ENCODE data around the gene TBC1D26. TPM values are rescaled to one million over a fixed set of nuclear protein-coding genes. Genes with fewer than 3 reads are reported as not detected.
"Not testable (repeated sequence)": the region's sequence is repeated elsewhere in the genome, so short reads cannot be mapped to it uniquely, and the experiment has no call there.

Gene TBC1D26
- under 1 TPM in 1 of 3 donors, not detected in 2; 0.05 TPM for polyA plus RNA-seq

- H3K27ac ChIP-seq (ENCODE audit: low read depth, low read length), result not testable (repeated sequence)
- 81 to 84% (median 81%) methylated on average over 8 of the region's 10 CpGs for WGBS, 3 donors
These were observed at the start of gene TBC1D26 for GRCh38 chr17:15731900-15732299. TBC1D26 (plus strand) TSS chr17:15732283; CDS start chr17:15735349, 3,066 bp downstream.

GRCh38 chr17:15683135-15683534 is 48.9 kb upstream of the TBC1D26 start:
- 90 to 97% (median 90%) methylated on average over 3 of the region's 3 CpGs for WGBS, 3 donors
- H3K27ac ChIP-seq (ENCODE audit: low read depth, low read length), result not testable (repeated sequence)

GRCh38 chr17:15683824-15684478 is 48.1 kb upstream of the TBC1D26 start, which contains the start of gene TRIM16:
TRIM16 (minus strand) TSS chr17:15684311; CDS start chr17:15651609, 32,702 bp downstream.
- not testable (repeated sequence) for H3K27ac ChIP-seq (ENCODE audit: low read depth, low read length)
- WGBS, 3 donors, result 1 to 2% (median 2%) methylated on average over 28 to 35 of the region's 35 CpGs

- 83 to 94% (median 89%) methylated on average over 1 of the region's 1 CpG for WGBS, 3 donors
- H3K27ac ChIP-seq (ENCODE audit: low read depth, low read length), result not testable (repeated sequence)
These were observed 44.6 kb upstream of the TBC1D26 start for GRCh38 chr17:15687494-15687893.

GRCh38 chr17:15698967-15699366 is 33.1 kb upstream of the TBC1D26 start:
- H3K27ac ChIP-seq (ENCODE audit: low read depth, low read length), result not testable (repeated sequence)
- 0 to 21% methylated on average over 1 of the region's 3 CpGs; no CpG with 5 or more reads in 1 of the 3 donors for WGBS, 3 donors

DNA sequence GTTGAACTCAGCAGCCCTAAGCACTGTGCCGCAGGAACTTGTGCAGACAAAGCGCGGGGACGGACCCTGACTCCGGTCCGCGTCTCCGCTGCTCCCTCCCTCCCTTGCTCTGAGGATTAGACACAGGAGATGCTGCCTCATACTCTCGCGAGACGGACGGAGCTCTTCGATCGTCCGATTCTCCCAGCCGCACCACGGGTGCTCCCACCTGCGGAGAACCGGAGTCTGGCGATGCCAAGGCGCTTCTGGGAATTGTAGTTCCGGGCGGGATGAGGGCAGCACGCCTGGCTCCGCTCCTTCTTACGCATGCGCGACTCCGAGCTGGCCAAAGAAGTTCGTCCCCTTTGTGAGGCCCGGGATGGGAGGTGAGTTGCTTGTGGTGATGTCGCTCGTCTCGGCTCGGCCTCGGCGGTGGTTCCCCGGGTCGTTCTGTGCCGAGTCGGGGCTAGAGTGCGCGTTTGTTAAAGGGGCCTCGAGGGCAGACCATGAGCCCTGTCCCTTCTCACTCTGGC is 32.6 kb upstream of the TBC1D26 start, which contains the start of gene ZNF286A:
ZNF286A (plus strand) TSS at position 340 of the 512 bp plus-strand sequence. CDS start 578 bp downstream, outside the sequence.
- 0% methylated on average over 44 of the region's 44 CpGs for WGBS, 3 donors
- not testable (repeated sequence) for H3K27ac ChIP-seq (ENCODE audit: low read depth, low read length)

DNA sequence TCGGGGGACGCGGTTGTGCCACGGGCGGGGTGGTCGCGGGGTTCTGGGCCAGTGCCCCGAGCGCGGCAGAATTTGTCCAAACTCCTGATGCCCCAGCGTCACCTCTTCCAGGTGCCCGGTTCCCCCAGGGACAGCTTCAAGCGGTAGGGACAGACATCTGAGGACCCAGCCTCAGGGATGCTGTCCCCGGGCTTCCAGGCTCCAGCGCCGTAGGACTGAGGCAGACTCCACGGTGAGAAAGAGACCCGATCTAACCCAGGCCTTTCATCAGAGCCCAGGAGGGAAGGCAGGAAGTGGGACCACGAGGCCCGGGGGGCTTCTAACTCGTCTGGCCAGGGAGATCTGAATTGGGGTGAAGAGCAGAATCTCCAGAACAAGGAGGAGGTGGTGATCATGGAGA is 32.1 kb upstream of the TBC1D26 start:
- H3K27ac ChIP-seq (ENCODE audit: low read depth, low read length), result not testable (repeated sequence)
- 0% methylated on average over 2 to 10 of the region's 21 CpGs; no CpG with 5 or more reads in 1 of the 3 donors for WGBS, 3 donors

GRCh38 chr17:15704239-15704638 is 27.8 kb upstream of the TBC1D26 start:
- 95 to 98% (median 98%) methylated on average over 15 to 28 of the region's 33 CpGs for WGBS, 3 donors
- not testable (repeated sequence) for H3K27ac ChIP-seq (ENCODE audit: low read depth, low read length)

- not testable (repeated sequence) for H3K27ac ChIP-seq (ENCODE audit: low read depth, low read length)
- 98 to 99% (median 98%) methylated on average over 28 to 32 of the region's 32 CpGs for WGBS, 3 donors
These were observed 27.3 kb upstream of the TBC1D26 start for GRCh38 chr17:15704813-15705212.

DNA sequence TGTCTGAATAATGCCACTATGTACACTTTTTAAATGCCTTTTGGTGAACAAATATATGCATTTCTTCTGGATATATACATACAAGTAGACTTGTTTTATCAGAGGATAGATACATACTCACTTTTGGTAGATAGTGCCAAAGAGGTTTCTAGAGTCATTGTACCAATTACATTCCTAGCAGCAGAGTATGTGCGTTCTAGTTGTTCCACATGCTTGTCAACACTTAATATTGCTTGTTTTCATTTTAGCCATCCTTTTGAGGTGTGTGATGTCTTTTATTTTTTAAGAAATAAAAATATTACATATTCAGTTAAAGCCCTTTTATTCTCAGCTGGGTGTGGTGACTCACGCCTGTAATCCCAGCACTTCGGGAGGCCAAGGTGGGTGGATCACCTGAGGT is 23.2 kb upstream of the TBC1D26 start:
- WGBS, 3 donors, result 89 to 96% (median 89%) methylated on average over 3 of the region's 3 CpGs
- H3K27ac ChIP-seq (ENCODE audit: low read depth, low read length), result not testable (repeated sequence)

DNA sequence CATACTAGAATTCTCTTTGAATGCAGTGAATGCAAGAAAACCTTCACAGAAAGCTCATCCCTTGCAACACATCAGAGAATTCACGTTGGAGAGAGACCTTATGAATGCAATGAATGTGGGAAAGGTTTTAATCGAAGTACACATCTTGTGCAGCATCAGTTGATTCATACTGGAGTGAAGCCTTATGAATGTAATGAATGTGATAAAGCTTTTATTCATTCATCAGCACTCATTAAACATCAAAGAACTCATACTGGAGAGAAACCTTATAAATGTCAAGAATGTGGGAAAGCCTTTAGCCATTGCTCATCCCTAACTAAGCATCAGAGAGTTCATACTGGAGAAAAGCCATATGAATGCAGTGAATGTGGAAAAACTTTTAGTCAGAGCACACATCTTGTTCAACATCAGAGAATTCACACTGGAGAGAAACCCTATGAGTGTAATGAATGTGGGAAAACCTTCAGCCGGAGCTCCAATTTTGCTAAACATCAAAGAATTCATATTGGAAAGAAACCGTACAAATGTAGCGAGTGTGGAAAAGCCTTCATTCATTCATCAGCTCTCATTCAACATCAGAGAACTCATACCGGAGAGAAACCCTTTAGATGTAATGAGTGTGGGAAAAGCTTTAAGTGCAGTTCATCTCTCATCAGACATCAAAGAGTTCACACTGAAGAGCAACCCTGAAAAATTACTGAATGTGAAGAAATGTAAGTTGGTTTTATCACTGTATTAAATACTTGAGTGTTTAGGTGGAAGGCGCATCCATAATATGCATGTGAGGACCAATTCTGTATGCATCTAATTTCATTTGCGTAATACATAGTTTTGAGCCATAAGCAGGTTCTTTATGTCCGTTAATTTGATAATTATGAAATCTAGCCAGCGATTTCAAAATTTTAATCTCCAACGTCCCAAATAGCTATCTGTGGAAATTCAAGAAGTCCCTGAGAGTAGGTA is 15.2 kb upstream of the TBC1D26 start:
- not testable (repeated sequence) for H3K27ac ChIP-seq (ENCODE audit: low read depth, low read length)
- WGBS, 3 donors, result 92 to 97% (median 92%) methylated on average over 11 of the region's 11 CpGs

- 82 to 94% (median 83%) methylated on average over 5 to 11 of the region's 14 CpGs for WGBS, 3 donors
- H3K27ac ChIP-seq (ENCODE audit: low read depth, low read length), result not testable (repeated sequence)
These were observed 1.5 kb upstream of the TBC1D26 start for GRCh38 chr17:15730535-15730934.

DNA sequence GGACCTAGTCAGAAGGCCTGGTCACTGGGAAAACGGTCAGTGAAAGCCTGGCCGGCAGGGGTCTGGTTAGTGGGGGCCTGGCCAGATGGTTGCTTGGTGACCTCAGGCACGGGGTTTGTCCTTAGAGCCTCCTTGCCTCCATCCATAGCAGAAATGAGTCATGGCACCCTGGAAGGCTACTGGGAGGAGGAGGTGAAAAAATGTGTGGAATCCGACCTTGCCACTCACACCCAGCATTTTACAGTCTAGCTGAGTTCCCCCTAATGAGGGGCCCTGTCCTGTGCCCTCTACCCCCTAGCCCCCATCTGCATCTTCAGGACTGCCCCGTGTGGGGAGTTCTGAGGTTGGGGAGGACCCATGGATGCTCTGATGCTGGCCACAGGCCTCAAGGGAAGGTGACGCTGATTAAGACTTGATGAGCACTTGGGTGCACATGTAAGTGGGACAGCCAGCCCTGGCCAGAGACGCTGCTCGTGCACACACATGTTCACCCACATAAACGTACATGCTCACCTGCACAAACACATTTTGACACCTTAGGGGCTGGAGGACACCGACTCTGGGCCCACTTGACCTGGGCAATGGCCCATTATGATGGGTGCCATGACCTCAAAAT is 1.2 kb downstream of the TBC1D26 start:
- H3K27ac ChIP-seq (ENCODE audit: low read depth, low read length), result not testable (repeated sequence)
- WGBS, 3 donors, result 85 to 91% (median 87%) methylated on average over 7 to 8 of the region's 10 CpGs

DNA sequence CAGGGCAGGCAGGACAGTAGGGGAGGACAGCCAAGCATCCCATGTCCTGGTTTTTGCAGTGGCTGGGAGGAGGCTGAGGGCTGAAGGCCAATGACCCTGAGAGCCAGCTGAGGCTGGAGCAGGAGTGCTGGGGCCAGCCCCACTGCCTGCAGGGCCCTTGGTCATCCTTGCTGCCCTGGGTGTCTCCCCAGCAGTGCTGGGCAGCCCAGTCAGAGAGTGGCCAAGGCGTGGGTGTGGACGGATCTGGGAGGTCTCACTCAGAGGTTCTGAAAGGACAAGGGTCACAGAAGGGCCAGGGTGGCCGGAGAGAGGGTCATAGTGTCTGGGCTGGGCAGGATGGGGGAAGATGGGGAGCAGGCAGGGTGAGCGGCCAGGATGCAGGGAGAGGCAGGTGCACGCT is 4.5 kb downstream of the TBC1D26 start:
- 72 to 81% (median 73%) methylated on average over 3 to 4 of the region's 5 CpGs for WGBS, 3 donors

DNA sequence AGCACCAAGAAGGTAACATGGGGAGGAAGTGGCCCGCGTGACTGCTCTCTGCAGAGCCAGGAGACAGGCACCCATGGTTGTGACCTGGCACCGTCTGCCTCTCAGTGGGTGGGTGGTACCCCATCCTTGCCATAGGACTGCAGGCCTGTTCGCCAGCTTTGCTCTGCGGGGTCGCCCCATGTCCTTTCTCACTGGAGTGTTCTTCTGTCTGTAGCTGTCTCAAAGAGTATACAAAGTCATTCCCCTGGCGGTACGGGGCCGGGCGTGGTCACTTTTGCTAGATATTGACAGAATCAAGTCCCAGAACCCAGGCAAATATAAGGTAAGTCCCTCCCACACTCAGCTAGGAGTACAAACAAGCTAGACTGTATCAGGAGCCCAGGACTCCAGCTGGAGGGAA is 6.0 kb downstream of the TBC1D26 start:
- 88 to 93% (median 91%) methylated on average over 10 of the region's 10 CpGs for WGBS, 3 donors
- H3K27ac ChIP-seq (ENCODE audit: low read depth, low read length), result no peak overlapping the region

More for the DNA sequence above, 4.5 kb downstream of the TBC1D26 start:
- not testable (repeated sequence) for H3K27ac ChIP-seq (ENCODE audit: low read depth, low read length)

DNA sequence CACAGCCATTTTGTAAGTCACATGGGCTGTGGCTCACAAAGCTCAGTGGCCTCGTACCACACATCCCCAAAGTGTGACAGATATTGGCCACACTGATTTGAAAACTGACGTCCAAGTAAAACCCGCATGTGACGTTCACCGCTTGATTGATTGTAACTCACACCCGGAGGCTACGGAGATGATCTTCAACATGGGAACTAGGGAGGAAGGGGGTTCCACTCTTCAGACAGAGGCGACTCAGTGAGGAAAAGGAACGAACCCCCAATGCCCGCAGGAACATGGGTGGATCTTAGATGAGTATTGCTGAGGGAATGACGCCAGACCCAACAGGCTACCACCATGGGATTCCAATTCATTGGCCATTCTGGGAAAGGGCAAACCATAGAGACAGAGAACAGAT is 7.2 kb downstream of the TBC1D26 start:
- not testable (repeated sequence) for H3K27ac ChIP-seq (ENCODE audit: low read depth, low read length)
- WGBS, 3 donors, result 81 to 90% (median 89%) methylated on average over 10 of the region's 11 CpGs

GRCh38 chr17:15740041-15740440 is 8.0 kb downstream of the TBC1D26 start:
- 57 to 63% (median 62%) methylated on average over 8 of the region's 8 CpGs for WGBS, 3 donors
- H3K27ac ChIP-seq (ENCODE audit: low read depth, low read length), result not testable (repeated sequence)

DNA sequence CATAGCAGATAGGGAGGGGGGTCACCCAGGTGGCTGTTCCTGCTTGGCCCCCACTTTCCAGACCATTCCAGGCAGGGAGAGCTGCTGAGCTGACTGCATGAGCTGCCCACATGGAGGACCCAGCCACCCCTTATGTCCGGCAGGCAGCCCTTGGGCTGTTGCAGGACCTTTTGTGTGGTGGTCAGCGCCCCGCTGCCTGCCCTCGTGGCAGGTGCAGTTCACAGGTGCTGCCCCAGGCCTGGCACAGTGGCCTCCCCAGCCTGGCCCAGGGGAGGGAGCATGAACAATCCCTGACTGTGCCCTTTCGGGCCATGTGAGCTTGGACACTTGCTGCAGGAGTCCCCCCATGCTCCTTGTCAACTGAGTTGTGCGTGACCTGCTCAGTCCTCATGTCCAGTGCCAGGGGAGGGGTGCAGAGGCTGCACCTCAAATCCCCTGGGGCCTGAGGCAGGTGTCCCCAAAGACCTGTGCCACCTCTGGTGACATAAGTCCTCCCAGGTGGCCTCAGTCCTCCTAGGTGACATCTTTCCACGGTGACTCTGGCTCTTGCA is 8.6 kb downstream of the TBC1D26 start:
- WGBS, 3 donors, result 84 to 96% (median 93%) methylated on average over 7 of the region's 7 CpGs
- no peak overlapping the region for H3K27ac ChIP-seq (ENCODE audit: low read depth, low read length)

Data from adipose tissue (tissue), 3 donors.